GM19239 (cell line): ENCODE measurements around the gene CABLES1.
"Not testable (repeated sequence)": the region's sequence is repeated elsewhere in the genome, so short reads cannot be mapped to it uniquely, and the experiment has no call there.

Experiments used
- DNase-seq: peaks from one replicate; pipeline ENCODE4 v3.0.0; 2011; ENCODE audit warnings: low spot score; ENCODE audit not compliant: insufficient read length
- FAIRE-seq: peaks from 2 replicates; lab custom pipeline; 2011; peaks lifted over from hg19 to GRCh38; lab: Jason Lieb, UNC

The CABLES1 gene

GRCh38 chr18:23108496-23108895 is 26.8 kb upstream of the CABLES1 start:
- no peak for DNase-seq
- FAIRE-seq, result no peak

GRCh38 chr18:23109163-23109562 is 26.1 kb upstream of the CABLES1 start:
- FAIRE-seq, DNase-seq: not testable (repeated sequence)

- FAIRE-seq (no peak), DNase-seq (no peak)
Measured at GRCh38 chr18:23113576-23113975, 21.7 kb upstream of the CABLES1 start.

GRCh38 chr18:23114171-23114881 is 21.0 kb upstream of the CABLES1 start:
- DNase-seq (no peak), FAIRE-seq (no peak)

- DNase-seq (no peak), FAIRE-seq (no peak)
Measured at GRCh38 chr18:23114911-23115310, 20.4 kb upstream of the CABLES1 start.

GRCh38 chr18:23115683-23116096 is 19.6 kb upstream of the CABLES1 start:
- no peak for FAIRE-seq
- no peak for DNase-seq

- FAIRE-seq, result no peak
- no peak for DNase-seq
Measured at GRCh38 chr18:23121133-23121532, 14.2 kb upstream of the CABLES1 start.

GRCh38 chr18:23122334-23123229 is 12.7 kb upstream of the CABLES1 start:
- FAIRE-seq (no peak), DNase-seq (no peak)

- no peak for FAIRE-seq
- DNase-seq, result no peak
Measured at GRCh38 chr18:23126376-23127056, 8.8 kb upstream of the CABLES1 start.

GRCh38 chr18:23127090-23127489 is 8.2 kb upstream of the CABLES1 start:
- FAIRE-seq, result no peak
- DNase-seq, result no peak

- DNase-seq (no peak), FAIRE-seq (peak; percentile 31)
Measured at GRCh38 chr18:23129355-23130002, 5.8 kb upstream of the CABLES1 start.

- DNase-seq (peak; percentile 63), FAIRE-seq (peak; percentile 96)
Measured at GRCh38 chr18:23131693-23132319, 3.5 kb upstream of the CABLES1 start.

GRCh38 chr18:23133860-23134779 is 1.2 kb upstream of the CABLES1 start:
- FAIRE-seq (peak; percentile 90), DNase-seq (peak; percentile 85)

- FAIRE-seq, result no peak
- DNase-seq, result peak; percentile 46
Measured at GRCh38 chr18:23135550-23136325, 453 bp downstream of the CABLES1 start.

- peak; percentile 52 for FAIRE-seq
- DNase-seq, result peak; percentile 57
Measured at GRCh38 chr18:23136326-23137096, 1.2 kb downstream of the CABLES1 start.

GRCh38 chr18:23137097-23137635 is 1.9 kb downstream of the CABLES1 start:
- FAIRE-seq, result no peak

GRCh38 chr18:23137788-23138216 is 2.5 kb downstream of the CABLES1 start:
- DNase-seq (no peak), FAIRE-seq (no peak)

More at GRCh38 chr18:23137097-23137635, 1.9 kb downstream of the CABLES1 start:
- no peak for DNase-seq
